Left hindlimb (tissue), 1 donor: ENCODE data around the gene SFRP2.

Source experiments
- DNase-seq: peaks from one replicate; pipeline ENCODE4 v3.0.0-alpha.2; 2018

Gene SFRP2

GRCh38 chr4:153792618-153793247 is 3.9 kb upstream of the SFRP2 start:
- DNase-seq: no peak

DNA sequence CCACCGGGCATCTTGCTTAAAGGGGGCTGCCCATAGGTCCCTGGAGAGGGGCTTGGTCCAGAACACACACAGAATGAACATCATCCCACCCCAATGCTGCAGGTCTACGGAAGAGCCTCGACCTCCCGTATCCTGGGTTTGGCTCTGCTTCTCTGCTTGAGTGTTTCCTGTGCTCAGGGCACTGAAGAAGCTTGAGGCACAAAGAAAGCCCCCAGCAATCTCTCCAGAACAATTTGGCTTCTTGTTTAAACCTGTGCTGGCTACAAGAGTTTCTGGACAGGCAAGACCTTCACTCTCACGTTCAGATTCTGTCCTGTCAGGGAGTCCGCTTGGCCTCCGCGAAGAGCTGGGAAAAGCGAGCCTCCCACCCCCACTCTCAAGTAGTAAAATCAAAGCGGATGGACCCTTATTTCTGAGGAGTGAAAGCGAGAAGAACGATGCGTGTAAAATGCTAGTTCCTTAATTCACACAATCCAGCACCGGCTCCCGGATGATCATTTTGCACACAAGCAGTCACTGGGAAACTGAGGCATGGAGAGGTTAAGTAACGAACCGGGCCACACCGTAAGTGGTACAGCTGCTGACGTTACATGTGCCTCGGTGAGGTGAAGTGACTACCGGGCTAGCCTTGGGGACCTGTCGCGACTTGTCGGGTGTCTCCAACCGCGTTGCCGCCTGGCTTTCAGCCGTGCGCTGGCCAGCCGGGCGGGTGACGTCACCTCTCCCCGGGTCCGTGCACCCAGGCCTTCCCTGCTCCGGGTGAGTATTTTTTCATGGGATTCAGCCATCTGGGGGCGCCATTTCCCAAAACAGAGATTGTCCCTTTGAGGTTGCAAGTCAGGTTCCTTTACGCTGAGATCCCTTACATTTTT is 3.1 kb upstream of the SFRP2 start:
- DNase-seq: peak; percentile 88

GRCh38 chr4:153790962-153791551 is 2.2 kb upstream of the SFRP2 start:
- DNase-seq: peak; percentile 60

GRCh38 chr4:153790500-153790865 is 1.6 kb upstream of the SFRP2 start:
- DNase-seq: no peak

- DNase-seq: peak; percentile 50
These were observed 1.0 kb upstream of the SFRP2 start for GRCh38 chr4:153789741-153790499.

DNA sequence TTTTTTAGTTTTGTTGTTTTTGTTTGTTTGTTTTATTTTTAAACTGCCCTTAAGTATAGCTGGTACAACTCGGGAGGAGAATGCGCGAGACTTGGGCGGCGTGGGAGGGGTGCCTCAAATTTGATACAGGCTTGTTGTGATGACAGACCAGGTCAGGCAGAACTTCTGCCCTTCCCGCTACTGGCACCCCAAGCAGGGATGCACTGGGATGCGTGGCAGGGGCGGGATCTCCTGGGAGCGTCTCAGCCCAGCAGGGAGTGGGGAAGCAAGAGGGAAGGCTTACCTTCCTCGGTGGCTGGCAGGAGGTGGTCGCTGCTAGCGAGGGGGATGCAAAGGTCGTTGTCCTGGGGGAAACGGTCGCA is 851 bp downstream of the SFRP2 start:
- no peak for DNase-seq

DNA sequence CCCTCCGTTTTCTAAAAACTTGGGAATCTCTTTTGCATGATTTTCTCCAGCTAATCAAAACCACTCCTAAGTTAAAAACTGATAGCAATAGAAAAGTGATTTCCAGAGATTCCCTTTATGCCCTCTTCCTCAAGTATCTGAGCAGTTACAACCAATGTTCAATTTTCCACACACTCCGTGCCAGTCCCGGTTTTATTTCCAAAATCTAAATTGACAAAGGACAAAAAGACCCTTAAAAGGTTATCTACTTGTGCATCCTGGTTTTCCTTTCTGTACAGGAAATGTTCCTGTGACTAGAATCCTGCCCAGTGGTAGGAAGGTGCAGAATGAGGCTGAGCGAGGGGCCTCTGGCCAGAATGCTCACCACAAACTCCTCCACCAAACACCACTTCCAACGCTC is 1.3 kb downstream of the SFRP2 start:
- no peak for DNase-seq

DNA sequence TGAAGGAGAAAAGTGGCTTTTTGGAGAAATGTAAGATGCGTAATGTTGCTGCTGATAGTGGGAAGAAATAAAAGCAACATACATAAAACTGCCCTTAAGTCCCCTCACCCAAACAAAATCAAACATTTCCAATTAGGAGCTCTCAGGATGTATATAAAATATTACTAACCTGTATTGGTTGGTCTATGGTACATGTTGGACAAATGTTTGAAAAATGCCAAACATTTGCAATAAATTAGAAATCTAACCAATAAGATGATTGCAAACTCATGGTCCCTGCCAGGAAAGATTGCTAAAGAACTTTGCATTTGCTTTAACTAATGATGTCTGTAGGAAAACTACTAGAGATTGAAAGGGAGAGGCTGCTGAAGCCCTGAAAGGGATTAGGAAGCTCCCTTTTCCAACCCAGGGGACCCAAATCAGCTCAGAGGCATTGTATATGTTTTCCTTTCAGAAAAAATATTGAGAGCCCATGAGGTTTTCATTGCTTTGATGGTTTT is 1.8 kb downstream of the SFRP2 start:
- no peak for DNase-seq

DNA sequence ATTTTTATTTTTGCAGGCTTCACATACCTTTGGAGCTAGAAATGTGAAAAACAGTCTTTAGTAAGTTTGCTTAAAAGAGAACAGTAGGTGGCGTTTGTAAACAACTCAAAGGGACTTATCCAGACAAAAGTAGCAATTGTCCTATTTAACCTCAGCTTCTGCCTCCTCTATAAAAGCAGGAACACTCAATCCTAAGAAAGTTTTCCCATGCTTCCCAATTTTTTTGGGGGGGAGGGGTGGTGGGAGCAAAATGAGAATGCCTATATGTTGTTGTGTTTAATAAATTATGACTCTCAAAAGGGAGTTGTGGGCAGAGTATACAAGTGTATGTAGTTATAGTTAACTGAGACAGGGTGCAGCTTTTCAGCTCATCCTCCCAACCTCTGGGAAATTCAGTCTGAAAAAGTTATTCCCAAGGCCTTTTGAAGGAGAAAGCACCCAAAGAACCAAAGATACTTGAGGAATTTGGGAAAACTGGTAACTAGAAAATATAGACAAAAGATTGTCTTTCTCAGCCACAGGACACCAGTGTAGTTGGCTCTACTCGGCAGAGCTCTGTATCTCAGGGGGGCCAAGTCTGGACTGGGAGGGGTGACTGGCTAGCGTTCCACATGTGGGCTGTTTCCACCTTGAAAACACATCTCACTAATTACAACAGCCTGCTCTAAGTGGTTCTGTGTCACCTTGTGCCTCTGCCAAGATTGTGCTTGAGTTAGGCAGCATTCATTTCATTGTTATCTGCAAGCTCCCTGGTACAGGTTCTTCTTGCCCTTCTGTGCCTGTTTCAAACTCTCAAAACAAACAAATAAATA is 2.8 kb downstream of the SFRP2 start:
- no peak for DNase-seq

DNA sequence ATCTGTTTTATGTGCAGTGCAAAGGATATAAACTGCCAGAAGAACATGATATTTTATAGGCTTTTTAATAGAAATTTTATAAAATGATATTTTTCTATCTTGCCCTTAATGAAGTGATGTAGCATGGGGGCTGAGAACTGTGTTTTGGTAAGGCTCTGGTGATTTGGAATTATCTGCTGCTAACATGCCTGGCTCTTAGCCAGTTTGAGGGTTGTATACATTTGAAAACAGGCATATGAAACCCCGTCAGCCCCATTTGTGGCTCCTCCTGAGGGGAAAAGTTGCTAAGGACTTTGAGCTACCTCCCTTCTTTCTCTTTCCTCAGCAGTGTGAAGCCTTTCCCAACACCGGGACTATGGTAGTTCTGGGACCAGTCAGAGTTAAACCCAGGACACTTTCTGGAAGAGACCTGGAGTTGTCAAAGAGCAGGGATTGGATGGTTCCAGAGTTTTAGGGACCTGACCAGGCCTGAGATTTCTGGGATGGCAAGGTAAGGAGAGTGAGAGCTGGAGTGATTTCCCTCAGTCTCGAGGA is 4.7 kb downstream of the SFRP2 start:
- no peak for DNase-seq

DNA sequence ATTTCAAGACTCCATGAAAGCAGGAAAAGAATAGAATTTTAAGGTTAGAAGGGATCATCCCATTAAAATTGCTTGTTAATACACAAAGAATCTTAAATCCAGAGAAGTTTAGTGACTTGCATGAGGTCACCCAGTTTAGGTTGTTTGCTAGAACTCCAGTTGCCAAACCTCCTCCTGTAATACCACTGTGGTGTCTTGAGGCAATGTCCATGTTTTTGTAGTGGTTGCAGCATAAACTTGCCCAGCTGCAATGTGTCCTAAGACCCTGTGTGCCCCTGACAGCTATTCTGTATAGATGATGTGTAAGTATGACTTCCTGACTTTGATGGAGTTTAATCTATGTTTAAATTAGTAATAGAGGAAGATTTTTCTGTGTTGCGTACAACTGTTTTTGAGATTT is 6.3 kb downstream of the SFRP2 start:
- DNase-seq: no peak

GRCh38 chr4:153781717-153782416 is 7.0 kb downstream of the SFRP2 start:
- DNase-seq: no peak

DNA sequence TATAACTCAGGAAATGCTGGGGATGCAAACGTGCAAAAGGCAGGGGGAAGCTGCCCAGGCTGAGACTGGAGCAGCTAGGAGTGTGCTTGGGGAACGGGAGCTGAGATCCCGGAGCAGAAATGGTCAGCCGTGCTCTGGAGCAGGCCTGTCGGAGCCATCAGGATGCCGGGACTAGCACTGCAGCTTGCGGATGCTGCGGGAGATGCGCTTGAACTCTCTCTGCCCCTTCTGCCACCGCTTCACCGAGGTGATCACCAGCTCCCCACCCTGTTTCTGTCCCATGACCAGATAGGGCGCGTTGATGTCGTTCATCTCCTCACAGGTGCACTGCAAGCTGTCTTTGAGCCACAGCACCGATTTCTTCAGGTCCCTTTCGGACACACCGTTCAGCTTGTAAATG is 7.6 kb downstream of the SFRP2 start:
- DNase-seq: no peak

- no peak for DNase-seq
These were observed 8.0 kb downstream of the SFRP2 start for GRCh38 chr4:153780876-153781275.

DNA sequence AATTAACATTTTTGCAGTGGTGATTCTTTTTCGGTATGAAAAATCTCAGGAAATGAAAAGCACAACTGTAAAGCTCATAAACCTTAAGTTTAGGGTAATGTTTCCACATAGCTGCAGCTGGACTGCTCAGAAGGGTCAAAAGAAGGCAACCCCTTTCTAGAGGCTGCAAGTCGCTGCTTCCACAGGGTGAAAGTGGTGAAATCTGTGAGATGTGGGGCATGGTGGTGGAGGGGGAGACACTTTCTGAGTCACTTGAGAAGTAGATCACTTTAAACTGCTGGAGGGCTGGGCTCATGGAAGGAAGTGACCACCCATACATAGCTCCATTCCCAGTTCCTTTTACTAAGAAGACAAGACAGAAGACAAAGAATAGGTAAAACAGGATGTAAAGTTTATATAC is 8.7 kb downstream of the SFRP2 start:
- DNase-seq: no peak

- no peak for DNase-seq
These were observed 10.5 kb downstream of the SFRP2 start for GRCh38 chr4:153778383-153778782.

GRCh38 chr4:153777421-153777820 is 11.5 kb downstream of the SFRP2 start:
- no peak for DNase-seq

GRCh38 chr4:153776601-153777000 is 12.3 kb downstream of the SFRP2 start:
- DNase-seq: no peak

- no peak for DNase-seq
These were observed 15.6 kb downstream of the SFRP2 start for GRCh38 chr4:153773236-153773690.

DNA sequence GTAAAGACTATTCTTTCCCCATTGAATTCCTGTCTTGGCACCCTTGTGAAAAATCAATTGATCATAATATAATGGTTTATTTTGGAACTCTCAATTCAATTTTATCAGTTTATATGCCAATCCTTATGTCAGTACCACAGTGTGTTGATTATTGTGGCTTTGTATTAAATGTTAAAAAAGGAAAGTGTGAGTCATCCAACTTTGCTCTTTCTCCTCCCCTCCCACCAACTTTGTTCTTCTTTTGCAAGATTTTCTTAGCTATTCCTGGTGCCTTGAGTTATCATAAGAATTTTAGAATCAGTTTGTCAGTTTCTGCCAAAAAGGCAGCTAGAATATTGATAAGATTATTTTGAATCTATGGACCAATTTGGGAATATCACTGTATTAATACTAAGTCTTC is 17.8 kb downstream of the SFRP2 start:
- DNase-seq: no peak

DNA sequence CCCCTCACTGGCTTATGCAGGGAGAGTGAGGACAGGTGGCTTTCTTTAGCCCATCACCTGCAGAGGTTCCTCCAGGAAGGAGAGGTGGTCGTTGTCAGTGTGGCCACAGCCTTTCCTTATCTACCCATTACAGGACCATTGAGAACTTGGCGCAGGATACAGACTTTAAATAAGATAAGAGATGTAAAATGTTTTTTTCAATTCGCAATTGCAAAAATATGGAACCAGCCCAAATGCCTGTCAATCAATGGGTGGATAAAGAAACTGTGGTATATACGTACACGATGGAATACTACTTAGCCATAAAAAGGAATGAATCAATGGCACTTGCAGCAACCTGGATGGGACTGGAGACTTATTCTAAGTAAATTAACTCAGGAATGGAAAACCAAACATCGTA is 22.1 kb downstream of the SFRP2 start:
- no peak for DNase-seq
